Measurements from ENCODE around the gene ST6GALNAC5. TPM values are rescaled to one million over a fixed set of nuclear protein-coding genes. Genes with fewer than 3 reads are reported as not detected.

Gene ST6GALNAC5
- total RNA-seq, 5 donors from 2014 or later (not counting 1 experiment from before 2014, with no cell fraction given), result not detected

GRCh38 chr1:77012066-77012465 lies 144.8 kb downstream of the ST6GALNAC5 start:
- Mint-ChIP-seq H3K4me3 (no peak overlapping the region), H3K4me1 (no peaks in the 10 kb centered on the region)
- POLR2A ChIA-PET, result interaction anchor here in 1 of 2 donors (0.7 kb wide), 1 partner anchor 609 kb away, joined by 3 read pairs; no protein-coding TSS in a partner anchor

GRCh38 chr1:77014073-77014788 lies 147.0 kb downstream of the ST6GALNAC5 start:
- Histone ChIP-seq H3K4me3 (ENCODE audit: control insufficient read depth in 1 of 2, extremely low read depth in 1 of 2, low read length in 1 of 2) (no peak overlapping the region), H3K4me1 (ENCODE audit: control insufficient read depth in 1 of 2, extremely low read depth in 1 of 2, insufficient read depth in 2 of 2, low read length in 2 of 2) (no peaks in the 10 kb centered on the region), H3K36me3 (ENCODE audit: control insufficient read depth in 2 of 2, extremely low read depth in 1 of 2, insufficient read depth in 1 of 2, low read length in 1 of 2) (no peaks in the 10 kb centered on the region), H3K27ac (ENCODE audit: low read length) (no peak overlapping the region), H3K27me3 (replicated peaks in 1 of 2; ENCODE audit: control insufficient read depth in 2 of 2, extremely low read depth in 1 of 2, insufficient read depth in 2 of 2, low read length in 1 of 2) (peaks cover 0 to 2% of the 10 kb centered on the region in 2 experiments), H3K9me3 (no peaks in the 10 kb centered on the region)
- ChIA-PET CTCF (no interaction called here), POLR2A (no interaction called here)
- no peaks in the 10 kb centered on the region for H3K4me1 Mint-ChIP-seq
- no peaks in the 10 kb centered on the region for H3K36me3 Mint-ChIP-seq
- H3K27ac Mint-ChIP-seq, result no peak overlapping the region
- H3K27me3 Mint-ChIP-seq, result peaks cover 3 to 9% of the 10 kb centered on the region in 2 donors
- H3K9me3 Mint-ChIP-seq, result no peaks in the 10 kb centered on the region
- 83% methylated on average over 1 of the region's 5 CpGs for WGBS (ENCODE audit: insufficient coverage)
- no peak for DNase-seq
- H3K4me3 Mint-ChIP-seq, result no peak overlapping the region
- no peak for ATAC-seq (replicated peaks in 1 of 4)

More at GRCh38 chr1:77012066-77012465, 144.8 kb downstream of the ST6GALNAC5 start:
- Mint-ChIP-seq H3K27ac (no peak overlapping the region), H3K36me3 (no peaks in the 10 kb centered on the region), H3K9me3 (no peaks in the 10 kb centered on the region), H3K27me3 (peaks cover 3 to 6% of the 10 kb centered on the region in 2 donors)
- no peaks in the 10 kb centered on the region for H3K4me1 ChIP-seq (ENCODE audit: control insufficient read depth in 1 of 2, extremely low read depth in 1 of 2, insufficient read depth in 2 of 2, low read length in 2 of 2)
- no peaks in the 10 kb centered on the region for H3K9me3 ChIP-seq
- no peak for ATAC-seq (replicated peaks in 1 of 4)
- H3K27me3 ChIP-seq (replicated peaks in 1 of 2; ENCODE audit: control insufficient read depth in 2 of 2, extremely low read depth in 1 of 2, insufficient read depth in 2 of 2, low read length in 1 of 2), result peaks cover 0 to 2% of the 10 kb centered on the region in 2 experiments
- no peak overlapping the region for H3K27ac ChIP-seq (ENCODE audit: low read length)
- H3K36me3 ChIP-seq (ENCODE audit: control insufficient read depth in 2 of 2, extremely low read depth in 1 of 2, insufficient read depth in 1 of 2, low read length in 1 of 2), result no peaks in the 10 kb centered on the region
- H3K4me3 ChIP-seq (ENCODE audit: control insufficient read depth in 1 of 2, extremely low read depth in 1 of 2, low read length in 1 of 2), result no peak overlapping the region
- DNase-seq, result no peak
- CTCF ChIA-PET, result no interaction called here
- WGBS (ENCODE audit: insufficient coverage), result 86% methylated on average over 1 of the region's 1 CpG

GRCh38 chr1:77015748-77016341 lies 148.6 kb downstream of the ST6GALNAC5 start:
- Mint-ChIP-seq H3K9me3 (no peaks in the 10 kb centered on the region), H3K27ac (no peak overlapping the region), H3K4me1 (no peaks in the 10 kb centered on the region), H3K36me3 (no peaks in the 10 kb centered on the region), H3K4me3 (no peak overlapping the region), H3K27me3 (peaks cover 3 to 9% of the 10 kb centered on the region in 2 donors)
- Histone ChIP-seq H3K27ac (ENCODE audit: low read length) (no peak overlapping the region), H3K27me3 (replicated peaks in 1 of 2; ENCODE audit: control insufficient read depth in 2 of 2, extremely low read depth in 1 of 2, insufficient read depth in 2 of 2, low read length in 1 of 2) (no peaks in the 10 kb centered on the region), H3K4me1 (ENCODE audit: control insufficient read depth in 1 of 2, extremely low read depth in 1 of 2, insufficient read depth in 2 of 2, low read length in 2 of 2) (no peaks in the 10 kb centered on the region), H3K9me3 (no peaks in the 10 kb centered on the region), H3K4me3 (ENCODE audit: control insufficient read depth in 1 of 2, extremely low read depth in 1 of 2, low read length in 1 of 2) (no peak overlapping the region), H3K36me3 (ENCODE audit: control insufficient read depth in 2 of 2, extremely low read depth in 1 of 2, insufficient read depth in 1 of 2, low read length in 1 of 2) (no peaks in the 10 kb centered on the region)
- 93% methylated on average over 2 of the region's 2 CpGs for WGBS (ENCODE audit: insufficient coverage)
- CTCF ChIA-PET, result no interaction called here
- ATAC-seq (replicated peaks in 1 of 4) (no peak), DNase-seq (no peak)
- POLR2A ChIA-PET, result no interaction called here

- no CpG with 5 or more reads among the region's 2 CpGs for WGBS (ENCODE audit: insufficient coverage)
- ATAC-seq (replicated peaks in 1 of 4), result no peak
- Histone ChIP-seq H3K27me3 (replicated peaks in 1 of 2; ENCODE audit: control insufficient read depth in 2 of 2, extremely low read depth in 1 of 2, insufficient read depth in 2 of 2, low read length in 1 of 2) (no peaks in the 10 kb centered on the region), H3K4me3 (ENCODE audit: control insufficient read depth in 1 of 2, extremely low read depth in 1 of 2, low read length in 1 of 2) (no peak overlapping the region), H3K27ac (ENCODE audit: low read length) (no peak overlapping the region), H3K4me1 (ENCODE audit: control insufficient read depth in 1 of 2, extremely low read depth in 1 of 2, insufficient read depth in 2 of 2, low read length in 2 of 2) (no peaks in the 10 kb centered on the region), H3K36me3 (ENCODE audit: control insufficient read depth in 2 of 2, extremely low read depth in 1 of 2, insufficient read depth in 1 of 2, low read length in 1 of 2) (no peaks in the 10 kb centered on the region), H3K9me3 (no peaks in the 10 kb centered on the region)
- Mint-ChIP-seq H3K36me3 (no peaks in the 10 kb centered on the region), H3K4me3 (no peak overlapping the region), H3K27me3 (peaks cover 3 to 9% of the 10 kb centered on the region in 2 donors), H3K9me3 (no peaks in the 10 kb centered on the region), H3K27ac (no peak overlapping the region), H3K4me1 (no peaks in the 10 kb centered on the region)
- ChIA-PET CTCF (no interaction called here), POLR2A (no interaction called here)
- DNase-seq, result no peak
Measured at GRCh38 chr1:77016386-77016985, 149.2 kb downstream of the ST6GALNAC5 start.

- ATAC-seq (replicated peaks in 1 of 4), result no peak
- Histone ChIP-seq H3K4me3 (ENCODE audit: control insufficient read depth in 1 of 2, extremely low read depth in 1 of 2, low read length in 1 of 2) (no peak overlapping the region), H3K27me3 (replicated peaks in 1 of 2; ENCODE audit: control insufficient read depth in 2 of 2, extremely low read depth in 1 of 2, insufficient read depth in 2 of 2, low read length in 1 of 2) (no peaks in the 10 kb centered on the region), H3K36me3 (ENCODE audit: control insufficient read depth in 2 of 2, extremely low read depth in 1 of 2, insufficient read depth in 1 of 2, low read length in 1 of 2) (no peaks in the 10 kb centered on the region), H3K9me3 (no peaks in the 10 kb centered on the region), H3K27ac (ENCODE audit: low read length) (no peak overlapping the region), H3K4me1 (ENCODE audit: control insufficient read depth in 1 of 2, extremely low read depth in 1 of 2, insufficient read depth in 2 of 2, low read length in 2 of 2) (no peaks in the 10 kb centered on the region)
- ChIA-PET CTCF (no interaction called here), POLR2A (no interaction called here)
- Mint-ChIP-seq H3K27me3 (peaks cover 3 to 9% of the 10 kb centered on the region in 2 donors), H3K36me3 (no peaks in the 10 kb centered on the region), H3K4me3 (no peak overlapping the region), H3K4me1 (no peaks in the 10 kb centered on the region), H3K9me3 (no peaks in the 10 kb centered on the region), H3K27ac (no peak overlapping the region)
- 75% methylated on average over 1 of the region's 3 CpGs for WGBS (ENCODE audit: insufficient coverage)
- no peak for DNase-seq
Measured at GRCh38 chr1:77018311-77018710, 151.0 kb downstream of the ST6GALNAC5 start.

GRCh38 chr1:77018761-77019160 lies 151.5 kb downstream of the ST6GALNAC5 start:
- no peak overlapping the region for H3K27ac Mint-ChIP-seq
- peaks cover 0 to 9% of the 10 kb centered on the region in 2 donors for H3K27me3 Mint-ChIP-seq
- H3K4me1 Mint-ChIP-seq, result no peaks in the 10 kb centered on the region
- Histone ChIP-seq H3K27ac (ENCODE audit: low read length) (no peak overlapping the region), H3K36me3 (ENCODE audit: control insufficient read depth in 2 of 2, extremely low read depth in 1 of 2, insufficient read depth in 1 of 2, low read length in 1 of 2) (no peaks in the 10 kb centered on the region), H3K4me3 (ENCODE audit: control insufficient read depth in 1 of 2, extremely low read depth in 1 of 2, low read length in 1 of 2) (no peak overlapping the region), H3K27me3 (replicated peaks in 1 of 2; ENCODE audit: control insufficient read depth in 2 of 2, extremely low read depth in 1 of 2, insufficient read depth in 2 of 2, low read length in 1 of 2) (peaks cover 0 to under 1% of the 10 kb centered on the region in 2 experiments), H3K9me3 (no peaks in the 10 kb centered on the region), H3K4me1 (ENCODE audit: control insufficient read depth in 1 of 2, extremely low read depth in 1 of 2, insufficient read depth in 2 of 2, low read length in 2 of 2) (no peaks in the 10 kb centered on the region)
- no peak for DNase-seq
- no CpG with 5 or more reads among the region's 1 CpG for WGBS (ENCODE audit: insufficient coverage)
- H3K36me3 Mint-ChIP-seq, result no peaks in the 10 kb centered on the region
- ATAC-seq (replicated peaks in 1 of 4), result no peak
- H3K9me3 Mint-ChIP-seq, result no peaks in the 10 kb centered on the region
- POLR2A ChIA-PET, result no interaction called here
- CTCF ChIA-PET, result no interaction called here
- H3K4me3 Mint-ChIP-seq, result no peak overlapping the region
